HepG2 (cell line): ENCODE results near the gene BANK1.

Experiments
- DR1 ChIP-seq: sonication (generic); formaldehyde crosslinking; IDR thresholded peaks from 2 replicates; pipeline ENCODE4 v1.8.0; 2021; ENCODE audit warnings: mild to moderate bottlenecking, missing genetic modification reagents, inconsistent platforms
- E2F1 ChIP-seq: sonication (generic); formaldehyde crosslinking; IDR thresholded peaks from 2 replicates; pipeline ENCODE4 v1.5.0; 2020; ENCODE audit warnings: missing genetic modification reagents
- EP300 ChIP-seq, 3 experiments: sonication (generic) in 1 of 3; formaldehyde crosslinking in 1 of 3; IDR thresholded peaks; 2 replicates each; pipeline versions ENCODE4 v1.5.1 to v1.6.1; 2011 to 2020; ENCODE audit warnings: low read depth in 2 of 3, low read length in 2 of 3, borderline replicate concordance in 1 of 3, improper control_type of control experiment in 1 of 3, mild to moderate bottlenecking in 1 of 3, missing genetic modification reagents in 1 of 3, moderate library complexity in 1 of 3
- HDAC2 ChIP-seq: sonication (generic); formaldehyde crosslinking; IDR thresholded peaks from 2 replicates; pipeline ENCODE4 v1.4.0; 2020; ENCODE audit warnings: missing genetic modification reagents
- NFE2L2 ChIP-seq: fragments of 150-350 bp; IDR thresholded peaks from 2 replicates; pipeline ENCODE4 v1.6.1; 2014; ENCODE audit warnings: low read length
- NPAS2 ChIP-seq: sonication (generic); formaldehyde crosslinking; IDR thresholded peaks from 2 replicates; pipeline ENCODE4 v1.8.0; 2022; ENCODE audit warnings: mild to moderate bottlenecking, missing genetic modification reagents, borderline replicate concordance
- ZBTB26 ChIP-seq: IDR thresholded peaks from 2 replicates; pipeline ENCODE4 v1.6.1; 2016; ENCODE audit warnings: missing compliant biosample characterization, missing genetic modification reagents, borderline replicate concordance
- ZBTB34 ChIP-seq: sonication (generic); formaldehyde crosslinking; IDR thresholded peaks from 2 replicates; pipeline ENCODE4 v1.8.0; 2022; ENCODE audit warnings: mild to moderate bottlenecking, missing genetic modification reagents
- ZNF24 ChIP-seq: fragments of 450-650 bp; IDR thresholded peaks from 2 replicates; pipeline ENCODE4 v1.6.1; 2017; ENCODE audit warnings: antibody characterized with exemption, mild to moderate bottlenecking
- ZNF609 ChIP-seq: sonication (generic); formaldehyde crosslinking; IDR thresholded peaks from 2 replicates; pipeline ENCODE4 v1.4.0; 2020; ENCODE audit warnings: mild to moderate bottlenecking, missing genetic modification reagents, borderline replicate concordance
- TF ChIP-seq, protein P1 (sequence below): sonication (generic); formaldehyde crosslinking; IDR thresholded peaks from 2 replicates; pipeline ENCODE4 v1.8.1; 2023; ENCODE audit warnings: mild to moderate bottlenecking, missing genetic modification reagents, borderline replicate concordance
- TF ChIP-seq, protein P2 (sequence below): sonication (generic); formaldehyde crosslinking; IDR thresholded peaks from 2 replicates; pipeline ENCODE4 v1.5.0; 2020; ENCODE audit warnings: mild to moderate bottlenecking, missing genetic modification reagents, moderate library complexity
- TF ChIP-seq, protein P3 (sequence below), 2 experiments: sonication (generic) in 1 of 2; formaldehyde crosslinking in 1 of 2; IDR thresholded peaks; 2 replicates each; pipeline versions ENCODE4 v1.5.1 to v1.6.1; 2011 to 2020; ENCODE audit warnings: borderline replicate concordance in 1 of 2, low read depth in 1 of 2, low read length in 1 of 2, mild to moderate bottlenecking in 1 of 2, missing genetic modification reagents in 1 of 2, moderate library complexity in 1 of 2

GRCh38 chr4:102120846-102121245, 330.3 kb downstream of the BANK1 start:
- TF ChIP-seq, protein P1, sequence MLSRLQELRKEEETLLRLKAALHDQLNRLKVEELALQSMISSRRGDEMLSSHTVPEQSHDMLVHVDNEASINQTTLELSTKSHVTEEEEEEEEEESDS (CRISPR knock-in tag), result no peak
- TF ChIP-seq ZBTB34 (no peak), HDAC2 (CRISPR knock-in tag) (no peak), NFE2L2 (no peak), DR1 (CRISPR knock-in tag) (no peak), EP300 (IDR thresholded peaks at IDR 0.05; ENCODE audit: low read depth in 2 of 2, low read length in 2 of 2) (no peak), EP300 (CRISPR knock-in tag; IDR thresholded peaks at IDR 0.05; ENCODE audit: borderline replicate concordance) (no peak), E2F1 (no peak), ZNF609 (CRISPR knock-in tag) (no peak), ZNF24 (no peak), NPAS2 (CRISPR knock-in tag) (no peak), ZBTB26 (no peak)
- TF ChIP-seq, protein P2, sequence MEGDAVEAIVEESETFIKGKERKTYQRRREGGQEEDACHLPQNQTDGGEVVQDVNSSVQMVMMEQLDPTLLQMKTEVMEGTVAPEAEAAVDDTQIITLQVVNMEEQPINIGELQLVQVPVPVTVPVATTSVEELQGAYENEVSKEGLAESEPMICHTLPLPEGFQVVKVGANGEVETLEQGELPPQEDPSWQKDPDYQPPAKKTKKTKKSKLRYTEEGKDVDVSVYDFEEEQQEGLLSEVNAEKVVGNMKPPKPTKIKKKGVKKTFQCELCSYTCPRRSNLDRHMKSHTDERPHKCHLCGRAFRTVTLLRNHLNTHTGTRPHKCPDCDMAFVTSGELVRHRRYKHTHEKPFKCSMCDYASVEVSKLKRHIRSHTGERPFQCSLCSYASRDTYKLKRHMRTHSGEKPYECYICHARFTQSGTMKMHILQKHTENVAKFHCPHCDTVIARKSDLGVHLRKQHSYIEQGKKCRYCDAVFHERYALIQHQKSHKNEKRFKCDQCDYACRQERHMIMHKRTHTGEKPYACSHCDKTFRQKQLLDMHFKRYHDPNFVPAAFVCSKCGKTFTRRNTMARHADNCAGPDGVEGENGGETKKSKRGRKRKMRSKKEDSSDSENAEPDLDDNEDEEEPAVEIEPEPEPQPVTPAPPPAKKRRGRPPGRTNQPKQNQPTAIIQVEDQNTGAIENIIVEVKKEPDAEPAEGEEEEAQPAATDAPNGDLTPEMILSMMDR (CRISPR knock-in tag), result no peak
- TF ChIP-seq, protein P3, sequence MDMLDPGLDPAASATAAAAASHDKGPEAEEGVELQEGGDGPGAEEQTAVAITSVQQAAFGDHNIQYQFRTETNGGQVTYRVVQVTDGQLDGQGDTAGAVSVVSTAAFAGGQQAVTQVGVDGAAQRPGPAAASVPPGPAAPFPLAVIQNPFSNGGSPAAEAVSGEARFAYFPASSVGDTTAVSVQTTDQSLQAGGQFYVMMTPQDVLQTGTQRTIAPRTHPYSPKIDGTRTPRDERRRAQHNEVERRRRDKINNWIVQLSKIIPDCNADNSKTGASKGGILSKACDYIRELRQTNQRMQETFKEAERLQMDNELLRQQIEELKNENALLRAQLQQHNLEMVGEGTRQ (IDR thresholded peaks at IDR 0.05; ENCODE audit: low read depth, low read length), result no peak
- TF ChIP-seq, protein P3 (CRISPR knock-in tag; IDR thresholded peaks at IDR 0.05; ENCODE audit: borderline replicate concordance), result no peak
